ENCODE results near the gene CEBPA. TPM values are rescaled to one million over a fixed set of nuclear protein-coding genes. Genes with fewer than 3 reads are reported as not detected.

The CEBPA gene
- total RNA-seq, 4 donors from 2014 or later: 5.1 to 15.9 (median 8.9) TPM

GRCh38 chr19:33283589-33283988, 18.7 kb downstream of the CEBPA start:
- H3K36me3 ChIP-seq: no peaks in the 10 kb centered on the region
- no peak overlapping the region for H3K27ac ChIP-seq (replicated peaks in 1 of 4)
- peaks cover 0 to 26% (median 0%) of the 10 kb centered on the region in 4 donors for H3K27me3 ChIP-seq
- no peak overlapping the region for H3K4me3 ChIP-seq
- H3K4me1 ChIP-seq: no peaks in the 10 kb centered on the region
- H3K9me3 ChIP-seq: peaks cover 0 to 13% (median 4%) of the 10 kb centered on the region in 4 donors
- intact Hi-C loops (cut with DNase I): no loop called here
- no peak for DNase-seq (ENCODE audit: extremely low spot score)
- TF ChIP-seq EP300 (IDR thresholded peaks at IDR 0.05): no peak
- WGBS: 82% methylated on average over 6 of the region's 6 CpGs

DNA sequence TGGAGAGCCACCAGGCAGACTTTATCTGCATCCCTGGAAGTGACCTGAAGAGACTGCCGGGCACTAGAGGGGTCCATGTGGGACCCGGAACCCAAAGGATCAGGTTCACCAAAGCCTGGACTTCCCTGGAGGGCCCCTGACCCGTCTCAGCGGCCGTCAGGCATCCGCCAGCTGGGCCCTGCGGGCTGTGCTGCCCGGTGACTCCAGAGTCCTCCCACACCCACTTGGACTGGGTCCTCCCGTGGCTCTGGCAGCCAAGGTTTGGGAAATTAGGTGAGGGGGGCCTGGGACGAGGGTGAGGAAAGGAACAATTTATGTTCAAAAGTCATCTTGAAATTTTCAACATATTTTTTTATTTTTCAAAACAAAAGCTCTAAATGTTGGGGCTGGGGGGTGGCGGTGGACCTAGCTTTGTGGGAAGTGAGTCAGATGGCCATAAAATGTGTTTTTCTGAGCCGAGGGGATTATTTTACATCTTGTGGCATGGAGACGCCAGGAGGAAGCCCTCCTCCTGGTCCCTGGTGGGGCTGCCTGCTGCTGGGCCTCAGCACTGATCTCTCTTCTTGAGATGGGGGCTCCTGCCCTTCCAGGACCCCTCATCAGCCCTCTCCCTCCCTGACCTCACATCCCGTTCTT, 20.2 kb downstream of the CEBPA start:
- no peak overlapping the region for H3K27ac ChIP-seq (replicated peaks in 1 of 4)
- no peak for DNase-seq (ENCODE audit: extremely low spot score)
- H3K9me3 ChIP-seq: no peaks in the 10 kb centered on the region
- H3K36me3 ChIP-seq: no peaks in the 10 kb centered on the region
- no peak for TF ChIP-seq POLR2AphosphoS5 (IDR thresholded peaks at IDR 0.05)
- no peak for TF ChIP-seq CTCF (IDR thresholded peaks at IDR 0.05)
- TF ChIP-seq EP300 (IDR thresholded peaks at IDR 0.05): no peak
- no peak for TF ChIP-seq POLR2A (IDR thresholded peaks at IDR 0.05; ENCODE audit: low read depth)
- H3K27me3 ChIP-seq: peaks cover 0 to 25% (median 0%) of the 10 kb centered on the region in 4 donors
- H3K4me1 ChIP-seq: no peaks in the 10 kb centered on the region
- no peak overlapping the region for H3K4me3 ChIP-seq
- 63% methylated on average over 11 of the region's 14 CpGs for WGBS
- intact Hi-C loops (cut with DNase I): no loop called here

- intact Hi-C loops (cut with DNase I): no loop called here
- Histone ChIP-seq H3K36me3 (no peaks in the 10 kb centered on the region), H3K9me3 (no peaks in the 10 kb centered on the region), H3K4me1 (no peaks in the 10 kb centered on the region), H3K4me3 (no peak overlapping the region), H3K27me3 (peaks cover 0 to 23% (median 0%) of the 10 kb centered on the region in 4 donors), H3K27ac (replicated peaks in 1 of 4) (no peak overlapping the region)
- 88% methylated on average over 19 of the region's 22 CpGs for WGBS
- no peak for TF ChIP-seq POLR2A (IDR thresholded peaks at IDR 0.05; ENCODE audit: low read depth)
- TF ChIP-seq CTCF (IDR thresholded peaks at IDR 0.05): no peak
- TF ChIP-seq EP300 (IDR thresholded peaks at IDR 0.05): no peak
- no peak for TF ChIP-seq POLR2AphosphoS5 (IDR thresholded peaks at IDR 0.05)
- DNase-seq (ENCODE audit: extremely low spot score): no peak
These were observed 20.9 kb downstream of the CEBPA start for GRCh38 chr19:33281296-33281926.

GRCh38 chr19:33280351-33280921, 21.9 kb downstream of the CEBPA start:
- WGBS: 79% methylated on average over 7 of the region's 8 CpGs
- Histone ChIP-seq H3K36me3 (no peaks in the 10 kb centered on the region), H3K9me3 (no peaks in the 10 kb centered on the region), H3K4me3 (no peak overlapping the region), H3K27me3 (peaks cover 0 to 23% (median 0%) of the 10 kb centered on the region in 4 donors), H3K4me1 (no peaks in the 10 kb centered on the region), H3K27ac (replicated peaks in 1 of 4) (no peak overlapping the region)
- intact Hi-C loops (cut with DNase I): no loop called here
- no peak for DNase-seq (ENCODE audit: extremely low spot score)
- TF ChIP-seq CTCF (IDR thresholded peaks at IDR 0.05) (no peak), EP300 (IDR thresholded peaks at IDR 0.05) (no peak), POLR2A (IDR thresholded peaks at IDR 0.05; ENCODE audit: low read depth) (no peak), POLR2AphosphoS5 (IDR thresholded peaks at IDR 0.05) (no peak)

Data from esophagus muscularis mucosa (tissue), 4 donors.